ENCODE measurements around the gene DENND6A. TPM values are rescaled to one million over a fixed set of nuclear protein-coding genes. Genes with fewer than 3 reads are reported as not detected.
"Not testable (repeated sequence)": the region's sequence is repeated elsewhere in the genome, so short reads cannot be mapped to it uniquely, and the experiment has no call there.

The DENND6A gene
- polyA plus RNA-seq (2013, experiment 1 of 2; ENCODE audit: insufficient read length) = 9.6 TPM
- polyA plus RNA-seq (2013, experiment 2 of 2; ENCODE audit: insufficient read length) = 9.1 TPM

- peak; percentile 92 for DNase-seq
These were observed at the start of gene DENND6A for GRCh38 chr3:57692396-57693147. Gene DENND6A, minus strand, starts transcription at chr3:57693077. Its CDS starts 59 bp downstream, at chr3:57693018.

GRCh38 chr3:57740027-57740426, 47.1 kb upstream of the DENND6A start:
- DNase-seq = no peak

GRCh38 chr3:57738391-57738790, 45.5 kb upstream of the DENND6A start:
- DNase-seq = no peak

GRCh38 chr3:57737840-57738239, 45.0 kb upstream of the DENND6A start:
- no peak for DNase-seq

GRCh38 chr3:57735405-57735804, 42.5 kb upstream of the DENND6A start:
- no peak for DNase-seq

- no peak for DNase-seq
These were observed 40.9 kb upstream of the DENND6A start for GRCh38 chr3:57733790-57734189.

GRCh38 chr3:57731311-57731710, 38.4 kb upstream of the DENND6A start:
- peak; percentile 25 for DNase-seq

- DNase-seq = no peak
These were observed 37.8 kb upstream of the DENND6A start for GRCh38 chr3:57730682-57731081.

- DNase-seq = peak; percentile 13
These were observed 36.6 kb upstream of the DENND6A start for GRCh38 chr3:57729334-57730045.

- DNase-seq = no peak
These were observed 34.2 kb upstream of the DENND6A start for GRCh38 chr3:57727106-57727505.

- DNase-seq = no peak
These were observed 33.5 kb upstream of the DENND6A start for GRCh38 chr3:57726397-57726796.

GRCh38 chr3:57718118-57718517, 25.2 kb upstream of the DENND6A start:
- no peak for DNase-seq

GRCh38 chr3:57717205-57717868, 24.5 kb upstream of the DENND6A start:
- no peak for DNase-seq

GRCh38 chr3:57715686-57716085, 22.8 kb upstream of the DENND6A start:
- no peak for DNase-seq

- DNase-seq = no peak
These were observed 16.7 kb upstream of the DENND6A start for GRCh38 chr3:57709559-57709958.

GRCh38 chr3:57709031-57709430, 16.2 kb upstream of the DENND6A start:
- DNase-seq = no peak

- peak; percentile 87 for DNase-seq
These were observed 13.6 kb upstream of the DENND6A start for GRCh38 chr3:57706462-57706861.

- DNase-seq = not testable (repeated sequence)
These were observed 12.5 kb upstream of the DENND6A start for GRCh38 chr3:57705351-57705750.

GRCh38 chr3:57701781-57702180, 8.9 kb upstream of the DENND6A start:
- no peak for DNase-seq

- no peak for DNase-seq
These were observed 7.9 kb upstream of the DENND6A start for GRCh38 chr3:57700737-57701136.

- DNase-seq = no peak
These were observed 6.7 kb upstream of the DENND6A start for GRCh38 chr3:57699591-57699990.

GRCh38 chr3:57696801-57697321, 4.0 kb upstream of the DENND6A start:
- DNase-seq = peak; percentile 49

GRCh38 chr3:57694146-57694545, 1.3 kb upstream of the DENND6A start:
- DNase-seq = no peak
